Measurements from ENCODE around the gene CROCC. TPM values are rescaled to one million over a fixed set of nuclear protein-coding genes. Genes with fewer than 3 reads are reported as not detected.
A peak's percentile ranks its signal among the peaks of the same experiment; 100 is the strongest.

Gene CROCC
- total RNA-seq, 1 donor from 2014 or later, result 8.9 TPM

- DNase-seq, result no peak
- TF ChIP-seq CTCF (IDR thresholded peaks at IDR 0.05; ENCODE audit: borderline replicate concordance), result no peak
- Histone ChIP-seq H3K4me3 (no peak overlapping the region), H3K27me3 (ENCODE audit: low read depth) (peaks cover 19% of the 10 kb centered on the region), H3K4me1 (peaks cover 33% of the 10 kb centered on the region), H3K27ac (replicated peaks) (no peak overlapping the region), H3K36me3 (no peaks in the 10 kb centered on the region), H3K9me3 (replicated peaks) (no peaks in the 10 kb centered on the region)
- intact Hi-C loops (cut with micrococcal nuclease), result no loop called here
Observed at GRCh38 chr1:16975838-16976237, 54.1 kb downstream of the CROCC start.

DNA sequence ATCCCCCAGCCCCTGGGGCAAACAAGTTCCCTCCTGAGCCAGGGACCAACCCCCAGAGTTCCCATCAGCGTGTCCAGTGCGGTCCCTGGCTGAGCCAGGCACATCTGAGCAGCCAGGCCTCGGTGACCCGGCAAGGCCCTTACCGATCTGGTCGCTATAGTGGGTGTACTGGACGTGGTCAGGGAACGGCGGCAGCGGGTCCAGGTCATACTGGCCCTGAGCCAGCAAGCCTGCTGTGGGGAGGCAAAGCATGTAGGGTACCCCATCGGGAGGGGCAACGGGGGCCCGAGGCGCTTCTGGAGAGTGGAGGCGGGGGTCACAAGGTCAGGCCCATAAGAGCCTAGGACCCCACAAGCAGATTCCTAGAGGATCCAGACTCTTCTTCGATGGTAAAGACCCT is 55.2 kb downstream of the CROCC start:
- Histone ChIP-seq H3K4me3 (no peak overlapping the region), H3K27me3 (ENCODE audit: low read depth) (peaks cover 22% of the 10 kb centered on the region), H3K27ac (replicated peaks) (no peak overlapping the region), H3K9me3 (replicated peaks) (no peaks in the 10 kb centered on the region), H3K4me1 (peaks cover 33% of the 10 kb centered on the region), H3K36me3 (no peaks in the 10 kb centered on the region)
- no peak for DNase-seq
- intact Hi-C loops (cut with micrococcal nuclease), result no loop called here
- no peak for TF ChIP-seq CTCF (IDR thresholded peaks at IDR 0.05; ENCODE audit: borderline replicate concordance)

GRCh38 chr1:16977377-16977776 is 55.6 kb downstream of the CROCC start:
- no peaks in the 10 kb centered on the region for H3K9me3 ChIP-seq (replicated peaks)
- no peak overlapping the region for H3K27ac ChIP-seq (replicated peaks)

DNA sequence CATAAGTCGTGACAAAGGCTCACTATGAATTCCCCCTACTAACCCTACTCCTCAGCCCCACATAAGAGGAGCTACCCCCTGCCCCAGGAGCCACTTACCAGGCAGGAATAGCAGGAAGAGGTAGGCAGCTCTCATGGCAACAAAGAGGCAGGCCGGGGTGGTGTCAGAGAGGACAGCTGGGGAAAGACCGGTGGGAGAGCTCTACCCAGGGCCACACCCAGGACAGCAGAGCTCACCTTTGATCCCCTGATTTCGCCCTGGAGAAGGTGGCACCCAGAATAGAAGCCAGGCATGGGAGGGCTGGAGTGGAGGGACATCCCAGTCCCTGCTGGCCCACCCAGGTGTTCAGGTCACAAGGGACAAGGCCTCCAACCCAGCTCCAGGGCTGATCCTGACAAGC is 56.4 kb downstream of the CROCC start:
- intact Hi-C loops (cut with micrococcal nuclease), result no loop called here
- H3K27ac ChIP-seq (replicated peaks), result peak overlapping the region; percentile 60
- H3K27me3 ChIP-seq (ENCODE audit: low read depth), result peaks cover 25% of the 10 kb centered on the region
- no peaks in the 10 kb centered on the region for H3K9me3 ChIP-seq (replicated peaks)
- H3K36me3 ChIP-seq, result no peaks in the 10 kb centered on the region
- no peak overlapping the region for H3K4me3 ChIP-seq
- peaks cover 33% of the 10 kb centered on the region for H3K4me1 ChIP-seq
- no peak for TF ChIP-seq CTCF (IDR thresholded peaks at IDR 0.05; ENCODE audit: borderline replicate concordance)
- no peak for DNase-seq

More at GRCh38 chr1:16977377-16977776, 55.6 kb downstream of the CROCC start:
- TF ChIP-seq CTCF (IDR thresholded peaks at IDR 0.05; ENCODE audit: borderline replicate concordance), result no peak
- peaks cover 33% of the 10 kb centered on the region for H3K4me1 ChIP-seq
- no peaks in the 10 kb centered on the region for H3K36me3 ChIP-seq
- intact Hi-C loops (cut with micrococcal nuclease), result no loop called here
- H3K27me3 ChIP-seq (ENCODE audit: low read depth), result peaks cover 22% of the 10 kb centered on the region
- H3K4me3 ChIP-seq, result no peak overlapping the region
- no peak for DNase-seq

DNA sequence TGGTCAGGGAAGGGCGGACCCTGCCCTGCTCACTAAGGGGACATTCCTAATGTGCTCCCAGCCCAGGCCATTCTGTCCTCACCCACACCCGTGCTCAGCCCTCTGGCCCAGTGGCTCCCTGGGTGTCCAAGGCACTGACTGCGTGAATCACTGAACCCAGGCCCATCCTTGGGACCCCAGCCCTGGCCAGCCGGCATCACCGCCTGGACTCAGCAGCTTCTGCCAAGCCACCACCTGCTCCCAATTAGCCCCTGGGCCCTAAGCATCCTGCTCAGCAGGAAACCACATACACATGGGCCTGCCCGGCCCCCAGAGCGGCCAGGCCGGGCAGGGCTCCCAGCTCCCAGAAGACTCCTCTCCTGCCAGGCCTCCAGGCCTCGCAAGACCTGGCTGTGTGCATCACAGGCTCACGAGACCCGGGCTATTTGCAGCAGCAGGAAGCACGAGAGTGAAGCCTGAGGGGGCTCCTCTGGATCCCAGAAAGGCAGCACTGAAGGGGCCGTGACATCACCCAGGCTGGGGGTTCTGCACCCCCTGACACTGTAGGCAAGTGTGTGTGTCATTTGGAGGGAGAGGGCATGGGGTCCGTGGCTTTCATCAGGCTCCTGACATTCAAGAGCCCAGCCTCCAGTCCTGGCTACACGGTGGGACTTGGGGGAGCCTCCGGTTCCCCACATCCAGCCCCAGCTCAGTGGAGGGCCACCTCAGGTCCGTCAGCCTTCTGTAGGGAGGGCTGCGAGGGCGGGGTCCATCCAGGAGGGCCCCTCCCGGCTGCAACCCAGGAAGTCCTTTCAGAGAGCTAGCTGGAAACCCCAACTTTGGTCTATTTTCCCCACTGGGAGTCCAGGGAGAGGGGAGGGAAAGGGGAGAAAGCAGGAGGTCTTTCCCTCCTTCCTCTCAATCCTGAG is 57.1 kb downstream of the CROCC start:
- Histone ChIP-seq H3K27me3 (ENCODE audit: low read depth) (peaks cover 26% of the 10 kb centered on the region), H3K4me3 (peak overlapping the region; percentile 65), H3K27ac (replicated peaks) (peak overlapping the region; percentile 60), H3K36me3 (no peaks in the 10 kb centered on the region), H3K4me1 (peaks cover 33% of the 10 kb centered on the region), H3K9me3 (replicated peaks) (no peaks in the 10 kb centered on the region)
- TF ChIP-seq CTCF (IDR thresholded peaks at IDR 0.05; ENCODE audit: borderline replicate concordance), result no peak
- intact Hi-C loops (cut with micrococcal nuclease), result no loop called here
- DNase-seq, result peak; percentile 49
